ENCODE results near the gene FOXL3.
"Not testable (repeated sequence)": the region's sequence is repeated elsewhere in the genome, so short reads cannot be mapped to it uniquely, and the experiment has no call there.

The FOXL3 gene

DNA sequence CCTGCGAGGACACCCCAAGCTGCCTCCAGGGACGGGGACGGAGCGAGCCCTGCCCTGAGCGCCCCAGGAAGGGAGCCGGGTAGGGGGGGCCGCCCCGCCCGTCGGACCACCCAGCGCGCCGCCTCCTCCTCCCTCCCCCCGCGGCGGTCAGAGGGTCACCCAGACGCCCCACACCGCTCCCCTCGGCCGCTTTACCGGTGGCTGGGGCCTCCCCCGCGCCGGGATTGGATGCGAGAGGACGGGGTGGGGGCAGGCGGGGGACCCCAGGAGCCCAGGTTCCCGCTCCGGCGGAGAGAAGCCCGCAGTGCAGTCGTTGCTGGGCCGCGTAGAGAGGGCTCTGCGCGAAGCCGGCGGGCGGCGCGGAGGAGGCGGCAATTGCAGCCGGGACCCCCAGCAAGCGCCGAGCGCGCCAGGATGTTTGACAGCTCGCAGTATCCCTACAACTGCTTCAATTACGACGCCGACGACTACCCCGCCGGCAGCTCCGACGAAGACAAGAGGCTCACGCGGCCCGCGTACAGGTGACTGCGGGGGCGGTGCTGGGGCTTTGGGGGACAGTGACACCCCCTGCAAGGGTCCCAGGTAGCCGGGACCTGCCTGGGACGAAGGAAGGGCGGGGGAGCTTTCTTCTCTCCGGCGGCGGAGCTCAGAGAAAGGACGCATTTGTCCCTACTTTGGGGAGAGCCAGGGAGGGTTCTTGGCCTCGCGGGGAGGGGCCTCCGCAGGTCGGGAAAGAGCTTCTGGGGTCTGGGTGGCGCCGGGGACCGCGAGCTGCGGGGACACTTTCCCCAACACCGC, at the start of gene FOXL3:
Gene FOXL3, plus strand, starts transcription at position 415 of the 798 bp plus-strand sequence. Its CDS starts 0 bp downstream, at position 415.
- TF ChIP-seq, protein P1, sequence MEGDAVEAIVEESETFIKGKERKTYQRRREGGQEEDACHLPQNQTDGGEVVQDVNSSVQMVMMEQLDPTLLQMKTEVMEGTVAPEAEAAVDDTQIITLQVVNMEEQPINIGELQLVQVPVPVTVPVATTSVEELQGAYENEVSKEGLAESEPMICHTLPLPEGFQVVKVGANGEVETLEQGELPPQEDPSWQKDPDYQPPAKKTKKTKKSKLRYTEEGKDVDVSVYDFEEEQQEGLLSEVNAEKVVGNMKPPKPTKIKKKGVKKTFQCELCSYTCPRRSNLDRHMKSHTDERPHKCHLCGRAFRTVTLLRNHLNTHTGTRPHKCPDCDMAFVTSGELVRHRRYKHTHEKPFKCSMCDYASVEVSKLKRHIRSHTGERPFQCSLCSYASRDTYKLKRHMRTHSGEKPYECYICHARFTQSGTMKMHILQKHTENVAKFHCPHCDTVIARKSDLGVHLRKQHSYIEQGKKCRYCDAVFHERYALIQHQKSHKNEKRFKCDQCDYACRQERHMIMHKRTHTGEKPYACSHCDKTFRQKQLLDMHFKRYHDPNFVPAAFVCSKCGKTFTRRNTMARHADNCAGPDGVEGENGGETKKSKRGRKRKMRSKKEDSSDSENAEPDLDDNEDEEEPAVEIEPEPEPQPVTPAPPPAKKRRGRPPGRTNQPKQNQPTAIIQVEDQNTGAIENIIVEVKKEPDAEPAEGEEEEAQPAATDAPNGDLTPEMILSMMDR (conservative IDR thresholded peaks at IDR 0.05), result no peak
- no peak within 1 kb of the TSS for H3K27ac ChIP-seq

GRCh38 chr7:240887-241421, 49.0 kb upstream of the FOXL3 start:
- H3K27ac ChIP-seq, result no peak overlapping the region
- TF ChIP-seq, protein P1 (conservative IDR thresholded peaks at IDR 0.05), result no peak

- TF ChIP-seq, protein P1 (conservative IDR thresholded peaks at IDR 0.05), result no peak
- H3K27ac ChIP-seq, result no peak overlapping the region
Observed at GRCh38 chr7:241513-241912, 48.5 kb upstream of the FOXL3 start.

GRCh38 chr7:242826-243579, 47.0 kb upstream of the FOXL3 start:
- not testable (repeated sequence) for H3K27ac ChIP-seq

GRCh38 chr7:243580-243978, 46.4 kb upstream of the FOXL3 start:
- not testable (repeated sequence) for H3K27ac ChIP-seq

DNA sequence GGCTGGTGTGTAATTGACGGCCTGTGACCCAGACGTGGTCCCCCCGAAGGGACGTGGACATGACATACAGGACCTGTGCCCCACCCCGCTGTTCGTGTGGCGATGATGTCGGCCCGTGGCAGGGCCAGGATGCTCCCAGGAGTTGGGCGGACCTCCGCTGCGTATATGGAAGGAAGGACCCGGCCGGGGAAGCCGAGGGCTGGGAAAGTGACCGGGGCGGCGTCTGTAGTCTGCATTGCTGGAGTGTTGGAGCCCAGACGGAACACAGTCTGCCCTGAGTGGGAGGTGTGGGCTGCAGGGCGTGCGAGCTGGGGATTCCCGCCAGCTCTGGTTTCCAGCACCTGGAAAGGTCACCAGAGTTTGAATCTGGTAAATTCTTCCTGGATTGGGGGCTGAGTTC, 45.0 kb upstream of the FOXL3 start:
- H3K27ac ChIP-seq, result no peak overlapping the region
- TF ChIP-seq, protein P1 (conservative IDR thresholded peaks at IDR 0.05), result no peak

DNA sequence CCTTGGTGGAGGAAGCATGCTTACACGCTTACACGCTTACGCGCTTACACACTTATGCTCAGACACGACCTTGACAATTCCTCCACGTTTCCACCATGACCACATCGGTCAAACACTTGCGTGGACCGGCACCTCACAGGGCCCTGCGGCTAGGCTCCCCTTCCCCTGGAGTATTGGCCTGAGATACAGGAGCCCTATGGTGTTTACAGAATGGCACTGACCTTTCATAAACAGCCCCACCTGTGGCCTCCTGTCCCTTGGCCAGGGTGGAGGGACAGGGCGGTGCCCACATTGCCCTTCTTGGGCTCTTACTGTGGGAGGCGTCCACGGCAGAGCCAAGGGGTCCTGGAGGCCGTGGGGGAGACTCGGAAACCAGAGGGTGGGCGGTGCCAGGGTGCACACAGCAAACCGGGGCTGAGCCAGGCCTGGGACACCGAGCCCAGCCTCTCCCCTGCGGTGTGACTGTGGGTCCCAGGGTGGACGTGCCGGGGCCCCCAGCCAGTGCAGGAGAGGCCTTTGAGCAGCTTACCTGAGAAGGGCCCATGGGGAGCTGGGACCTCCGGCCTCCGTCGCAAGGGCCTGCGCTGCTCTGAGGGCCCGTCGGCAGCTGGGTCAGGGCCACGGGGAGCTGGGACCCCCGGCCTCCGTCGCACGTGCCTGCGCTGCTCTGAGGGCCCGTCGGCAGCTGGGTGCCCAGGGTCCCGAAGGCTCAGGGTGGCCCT, 44.2 kb upstream of the FOXL3 start:
- TF ChIP-seq, protein P1 (conservative IDR thresholded peaks at IDR 0.05), result no peak
- H3K27ac ChIP-seq, result no peak overlapping the region

GRCh38 chr7:246451-246850, 43.5 kb upstream of the FOXL3 start:
- TF ChIP-seq, protein P1 (conservative IDR thresholded peaks at IDR 0.05), result no peak
- no peak overlapping the region for H3K27ac ChIP-seq
